Gastrocnemius medialis (tissue), 4 donors: Measurements from ENCODE around the gene LDB3.

Experiments used
- CTCF ChIP-seq, 5 experiments: fragments of 450-650 bp in 3 of 5; fragments of 200-600 bp in 2 of 5; sonication (generic) in 2 of 5; IDR thresholded peaks in 4 of 5; conservative IDR thresholded peaks in 1 of 5; 1 replicate in 4 of 5; 2 replicates in 1 of 5; pipeline ENCODE4 v1.5.1; 2016 to 2019; ENCODE audit warnings: antibody characterized with exemption in 5 of 5, mild to moderate bottlenecking in 3 of 5, moderate library complexity in 3 of 5
- POLR2A ChIP-seq, 2 donors: fragments of 450-650 bp; IDR thresholded peaks; one replicate each; pipeline ENCODE4 v1.6.1; 2017; ENCODE audit warnings: antibody characterized with exemption in 2 of 2, mild to moderate bottlenecking in 2 of 2, moderate library complexity in 2 of 2

GRCh38 chr10:86632951-86633350, 35.4 kb upstream of the LDB3 start:
- TF ChIP-seq POLR2A (IDR thresholded peaks at IDR 0.05), result no peak
- TF ChIP-seq CTCF (IDR thresholded peaks at IDR 0.05 in 4 of 5, conservative IDR thresholded peaks at IDR 0.05 in 1 of 5), result no peak
